Fibroblast of the aortic adventitia (primary cell): ENCODE data around the gene GLCCI1. TPM values are rescaled to one million over a fixed set of nuclear protein-coding genes. Genes with fewer than 3 reads are reported as not detected.

Experiments used
- DNase-seq: peaks from one replicate; pipeline ENCODE4 v3.0.0-alpha.2; 2010; ENCODE audit warnings: low read depth
- H3K4me3 ChIP-seq: 2 replicates; pipeline ENCODE4 v1.5.1; 2011; ENCODE audit warnings: low read depth, mild to moderate bottlenecking, control low read depth, low read length, moderate library complexity
- CTCF ChIP-seq: IDR thresholded peaks from 2 replicates; pipeline ENCODE4 v1.5.1; 2011; ENCODE audit warnings: mild to moderate bottlenecking, low read length, control low read depth, inconsistent platforms; ENCODE audit not compliant: insufficient read depth
- total RNA-seq: library from RNA; depleted of rRNA; stranded (reverse); fragments of >200 nt; gene quantifications from 2 replicates; pipeline ENCODE4 v1.2.3, GENCODE V29; 2012; ENCODE audit warnings: low replicate concordance

Gene GLCCI1
- total RNA-seq, 1 donor, result 11.7 TPM

- DNase-seq, result no peak
- H3K4me3 ChIP-seq, result no peak overlapping the region
- no peak for TF ChIP-seq CTCF
Observed at GRCh38 chr7:7923818-7924217, 44.8 kb upstream of the GLCCI1 start.

- DNase-seq, result no peak
- no peak for TF ChIP-seq CTCF
- no peak overlapping the region for H3K4me3 ChIP-seq
Observed at GRCh38 chr7:7924303-7924702, 44.3 kb upstream of the GLCCI1 start.

- H3K4me3 ChIP-seq, result no peak overlapping the region
- TF ChIP-seq CTCF, result no peak
- no peak for DNase-seq
Observed at GRCh38 chr7:7931626-7932025, 37.0 kb upstream of the GLCCI1 start.

GRCh38 chr7:7932553-7932952 is 36.0 kb upstream of the GLCCI1 start:
- TF ChIP-seq CTCF, result no peak
- DNase-seq, result no peak
- H3K4me3 ChIP-seq, result no peak overlapping the region

GRCh38 chr7:7933915-7934526 is 34.6 kb upstream of the GLCCI1 start:
- H3K4me3 ChIP-seq, result no peak overlapping the region
- no peak for TF ChIP-seq CTCF
- no peak for DNase-seq

- no peak for TF ChIP-seq CTCF
- H3K4me3 ChIP-seq, result no peak overlapping the region
- no peak for DNase-seq
Observed at GRCh38 chr7:7934945-7935344, 33.7 kb upstream of the GLCCI1 start.

- no peak for TF ChIP-seq CTCF
- no peak overlapping the region for H3K4me3 ChIP-seq
- no peak for DNase-seq
Observed at GRCh38 chr7:7938471-7938870, 30.1 kb upstream of the GLCCI1 start.
